GM10248 (cell line): ENCODE results near the gene TEX101.
"Not testable (repeated sequence)": the region's sequence is repeated elsewhere in the genome, so short reads cannot be mapped to it uniquely, and the experiment has no call there.

Experiments used
- CTCF ChIA-PET: fragments of 300-600 bp; sonication (Branson Sonifier 250); formaldehyde crosslinking; extraction: SDS; loops from one replicate; lab custom pipeline; 2021; ENCODE audit warnings: antibody characterized with exemption; lab: Yijun Ruan, JAX
- POLR2A ChIA-PET: fragments of 350-650 bp; sonication (Branson Sonifier 250); formaldehyde crosslinking; extraction: SDS; loops from one replicate; lab custom pipeline; 2020; ENCODE audit warnings: antibody characterized with exemption; lab: Yijun Ruan, JAX
- DNase-seq: peaks from one replicate; pipeline ENCODE4 v3.0.0; 2012; ENCODE audit errors: extremely low spot score
- CTCF ChIP-seq: IDR thresholded peaks from 2 replicates; pipeline ENCODE4 v1.5.1; 2012; ENCODE audit warnings: mild to moderate bottlenecking, low read depth; ENCODE audit errors: extremely low read depth, missing control alignments, control extremely low read depth

The TEX101 gene

DNA sequence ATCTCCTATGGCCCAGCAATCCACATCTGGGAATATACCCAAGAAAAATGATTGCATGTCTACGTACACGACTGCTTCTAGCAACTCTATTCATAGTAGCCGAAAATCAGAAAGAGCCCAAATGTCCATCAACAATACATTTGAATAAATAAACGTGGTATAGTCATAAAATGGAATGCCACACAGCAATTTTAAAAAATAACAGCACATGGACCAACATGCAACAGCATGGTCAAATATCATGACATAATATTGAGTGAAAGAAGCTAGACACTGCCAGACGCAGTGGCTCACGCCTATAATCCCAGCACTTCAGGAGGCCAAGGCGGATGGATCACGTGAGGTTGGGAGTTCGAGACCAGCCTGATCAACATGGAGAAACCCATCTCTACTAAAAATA is 16.3 kb downstream of the TEX101 start:
- no peak for DNase-seq
- ChIA-PET POLR2A (no interaction called here), CTCF (interaction anchor here (0.6 to 12.2 kb wide), 6 partner anchors 8 to 164 kb away, joined by 3 to 138 read pairs (median 11); no protein-coding TSS in a partner anchor)
- TF ChIP-seq CTCF, result no peak

- ChIA-PET POLR2A (no interaction called here), CTCF (interaction anchor here (0.8 to 12.2 kb wide), 11 partner anchors 10 to 100 kb away, joined by 3 to 138 read pairs (median 5); partner anchors contain the start of gene ZNF575)
- TF ChIP-seq CTCF, result no peak
- no peak for DNase-seq
Measured at GRCh38 chr19:43433358-43433673, 18.6 kb downstream of the TEX101 start.

- CTCF ChIA-PET, result interaction anchor here (1.1 to 12.2 kb wide), 6 partner anchors 11 to 161 kb away, joined by 3 to 138 read pairs (median 18); no protein-coding TSS in a partner anchor
- no peak for DNase-seq
- TF ChIP-seq CTCF, result no peak
- POLR2A ChIA-PET, result no interaction called here
Measured at GRCh38 chr19:43433689-43434088, 19.0 kb downstream of the TEX101 start.

DNA sequence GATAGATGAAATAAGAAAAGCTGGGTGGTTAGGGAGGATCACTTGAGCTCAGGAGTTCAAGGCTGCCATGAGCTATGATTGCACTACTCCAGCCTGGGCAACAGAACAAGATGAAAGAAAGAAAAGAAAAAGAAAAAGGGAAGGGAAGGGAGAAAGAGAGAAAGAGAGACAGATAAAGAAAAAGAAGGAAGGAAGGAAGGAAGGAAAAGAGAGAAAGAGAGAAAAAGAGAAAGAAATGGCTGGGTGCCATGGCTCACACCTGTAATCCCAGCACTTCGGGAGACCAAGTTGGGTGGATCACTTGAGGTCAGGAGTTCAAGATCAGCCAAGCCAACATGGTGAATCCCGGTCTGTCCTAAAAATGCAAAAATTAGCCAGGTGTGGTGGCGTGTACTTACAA is 21.1 kb downstream of the TEX101 start:
- TF ChIP-seq CTCF, result no peak
- DNase-seq, result no peak
- ChIA-PET CTCF (interaction anchor here (1.0 to 12.2 kb wide), 3 partner anchors 12 to 159 kb away, joined by 3 to 138 read pairs (median 71); no protein-coding TSS in a partner anchor), POLR2A (no interaction called here)

- POLR2A ChIA-PET, DNase-seq: not testable (repeated sequence)
- CTCF ChIA-PET, result interaction anchor here (9.8 to 12.2 kb wide), 2 partner anchors 11 to 85 kb away, joined by 71 to 138 read pairs; no protein-coding TSS in a partner anchor
Measured at GRCh38 chr19:43437284-43437683, 22.6 kb downstream of the TEX101 start.

- POLR2A ChIA-PET, result no interaction called here
- TF ChIP-seq CTCF, result no peak
- CTCF ChIA-PET, result interaction anchor here (9.8 to 12.2 kb wide), 2 partner anchors 10 to 84 kb away, joined by 71 to 138 read pairs; no protein-coding TSS in a partner anchor
- no peak for DNase-seq
Measured at GRCh38 chr19:43437712-43438111, 23.0 kb downstream of the TEX101 start.

DNA sequence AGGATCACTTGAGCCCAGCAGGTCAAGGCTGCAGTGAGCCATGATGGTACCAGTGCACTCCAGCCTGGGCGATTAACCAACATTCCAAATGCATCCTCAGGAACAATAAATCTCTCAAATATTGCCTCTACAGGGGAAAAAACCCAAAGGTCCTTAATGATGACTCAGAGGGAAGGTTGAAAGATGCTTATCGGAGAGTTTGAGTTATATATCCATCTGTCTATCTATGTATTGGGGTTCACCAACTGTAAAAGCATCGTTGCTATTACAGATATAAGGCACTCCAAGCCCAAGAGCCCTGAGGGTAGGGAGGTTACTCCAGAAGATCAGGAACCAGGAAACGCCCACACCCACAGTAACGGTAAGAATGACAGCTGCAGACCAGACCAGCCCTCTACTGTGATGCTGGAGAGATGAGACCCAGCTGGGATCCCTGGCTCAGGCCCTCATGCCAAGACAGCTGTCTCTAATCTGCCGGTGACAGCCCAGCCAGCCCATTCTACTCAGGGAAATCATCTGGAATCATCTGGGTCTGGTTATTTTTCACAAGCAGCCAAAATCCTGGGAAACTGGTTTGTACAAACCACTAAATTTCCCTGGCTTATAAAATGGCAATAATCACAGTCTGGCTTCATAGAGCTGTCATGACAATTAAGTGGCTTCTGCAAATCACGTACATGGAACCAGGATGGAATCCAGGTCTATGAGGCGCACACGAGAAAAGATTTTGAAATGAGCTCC is 23.8 kb downstream of the TEX101 start:
- no peak for TF ChIP-seq CTCF
- POLR2A ChIA-PET, result no interaction called here
- CTCF ChIA-PET, result interaction anchor here (0.5 to 12.2 kb wide), 5 partner anchors 9 to 166 kb away, joined by 3 to 138 read pairs (median 4); no protein-coding TSS in a partner anchor
- no peak for DNase-seq
